DMS153 treated with DMSO at 0.1 percent for 48 hours (cell line): ENCODE data around the gene APPL2.
"Not testable (repeated sequence)": the region's sequence is repeated elsewhere in the genome, so short reads cannot be mapped to it uniquely, and the experiment has no call there.

Experiments
- DNase-seq: peaks from one replicate; lab custom pipeline; 2025; ENCODE audit not compliant: unreplicated experiment; lab: John Stamatoyannopoulos, UW

Gene APPL2

DNA sequence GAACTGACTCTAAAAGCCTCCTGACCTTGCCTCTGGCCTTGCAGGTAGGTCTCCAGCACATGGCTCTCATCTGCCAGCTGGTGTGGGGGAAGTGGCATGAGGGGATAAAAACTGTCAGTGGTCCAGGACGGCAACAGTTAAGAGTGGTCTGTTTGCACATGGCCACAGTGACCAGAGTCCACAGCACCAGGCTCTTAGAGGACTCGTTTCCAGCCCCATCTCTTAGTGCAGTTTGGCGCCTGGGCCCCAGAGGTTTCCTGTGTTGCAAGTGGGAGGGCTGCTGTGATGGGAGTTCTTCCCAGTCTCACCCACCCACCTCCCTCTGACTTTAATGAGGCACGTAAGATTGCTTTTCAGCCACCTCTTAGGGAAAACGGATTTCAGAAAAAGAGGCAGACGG is 37.0 kb downstream of the APPL2 start:
- no peak for DNase-seq

- no peak for DNase-seq
Observed at GRCh38 chr12:105196090-105196489, 39.9 kb downstream of the APPL2 start.

GRCh38 chr12:105194947-105195346 is 41.0 kb downstream of the APPL2 start:
- DNase-seq, result no peak

- DNase-seq, result no peak
Observed at GRCh38 chr12:105192624-105193225, 43.2 kb downstream of the APPL2 start.

- DNase-seq, result no peak
Observed at GRCh38 chr12:105190530-105190929, 45.4 kb downstream of the APPL2 start.

GRCh38 chr12:105189293-105189692 is 46.7 kb downstream of the APPL2 start:
- no peak for DNase-seq

- DNase-seq, result not testable (repeated sequence)
Observed at GRCh38 chr12:105183976-105184375, 52.0 kb downstream of the APPL2 start.

DNA sequence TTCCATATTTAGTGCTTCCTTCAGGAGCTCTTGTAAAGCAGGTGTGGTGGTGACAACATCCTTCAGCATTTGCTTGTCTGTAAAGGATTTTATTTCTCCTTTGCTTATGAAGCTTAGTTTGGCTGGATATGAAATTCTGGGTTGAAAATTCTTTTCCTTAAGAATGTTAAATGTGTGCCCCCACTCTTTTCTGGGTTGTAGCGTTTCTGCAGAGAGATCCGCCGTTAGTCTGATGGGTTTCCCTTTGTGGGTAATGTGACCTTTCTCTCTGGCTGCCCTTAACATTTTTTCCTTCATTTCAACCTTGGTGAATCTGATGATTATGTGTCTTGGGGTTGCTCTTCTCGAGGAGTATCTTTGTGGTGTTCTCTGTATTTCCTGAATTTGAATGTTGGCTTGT is 52.6 kb downstream of the APPL2 start:
- DNase-seq, result not testable (repeated sequence)

DNA sequence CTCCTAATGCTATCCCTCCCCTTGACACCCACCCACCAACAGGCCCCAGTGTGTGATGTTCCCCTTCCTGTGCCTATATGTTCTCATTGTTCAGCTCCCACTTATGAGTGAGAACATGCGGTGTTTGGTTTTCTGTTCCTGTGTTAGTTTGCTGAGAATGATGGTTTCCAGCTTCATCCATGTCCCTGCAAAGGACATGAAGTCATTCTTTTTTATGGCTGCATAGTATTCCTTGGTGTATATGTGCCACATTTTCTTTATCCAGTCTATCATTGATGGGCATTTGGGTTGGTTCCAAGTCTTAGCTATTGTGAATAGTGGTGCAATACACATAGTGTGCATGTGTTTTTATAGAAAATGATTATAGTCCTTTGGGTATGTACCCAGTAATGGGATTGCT is 56.9 kb downstream of the APPL2 start:
- not testable (repeated sequence) for DNase-seq

GRCh38 chr12:105177208-105177607 is 58.8 kb downstream of the APPL2 start:
- no peak for DNase-seq

GRCh38 chr12:105175397-105175990 is 60.5 kb downstream of the APPL2 start:
- no peak for DNase-seq

- DNase-seq, result no peak
Observed at GRCh38 chr12:105171691-105172436, 64.1 kb downstream of the APPL2 start.

GRCh38 chr12:105170139-105170538 is 65.8 kb downstream of the APPL2 start:
- DNase-seq, result no peak

DNA sequence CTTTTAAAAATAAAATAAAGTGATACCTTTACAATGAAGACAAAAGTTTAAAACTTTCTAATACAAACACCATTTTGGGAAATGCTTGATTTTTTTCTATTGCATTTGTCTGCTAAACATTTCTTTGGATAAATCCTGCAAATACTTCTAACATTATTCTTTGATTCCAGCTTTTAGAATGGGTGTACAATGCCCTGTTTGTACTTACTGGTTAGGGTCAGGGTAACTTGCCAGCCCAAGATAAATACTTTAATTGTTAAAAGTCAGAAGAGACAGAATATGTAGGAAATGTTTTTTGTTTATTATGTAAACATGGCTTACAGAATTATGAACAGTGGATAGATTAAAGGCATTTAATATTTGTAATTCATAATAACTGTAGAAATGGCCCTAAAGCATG is 68.0 kb downstream of the APPL2 start:
- DNase-seq, result no peak

GRCh38 chr12:105167346-105167745 is 68.6 kb downstream of the APPL2 start:
- no peak for DNase-seq

GRCh38 chr12:105166736-105167135 is 69.2 kb downstream of the APPL2 start:
- DNase-seq, result no peak

- no peak for DNase-seq
Observed at GRCh38 chr12:105164068-105164467, 71.9 kb downstream of the APPL2 start.

GRCh38 chr12:105162174-105162573 is 73.8 kb downstream of the APPL2 start:
- no peak for DNase-seq

DNA sequence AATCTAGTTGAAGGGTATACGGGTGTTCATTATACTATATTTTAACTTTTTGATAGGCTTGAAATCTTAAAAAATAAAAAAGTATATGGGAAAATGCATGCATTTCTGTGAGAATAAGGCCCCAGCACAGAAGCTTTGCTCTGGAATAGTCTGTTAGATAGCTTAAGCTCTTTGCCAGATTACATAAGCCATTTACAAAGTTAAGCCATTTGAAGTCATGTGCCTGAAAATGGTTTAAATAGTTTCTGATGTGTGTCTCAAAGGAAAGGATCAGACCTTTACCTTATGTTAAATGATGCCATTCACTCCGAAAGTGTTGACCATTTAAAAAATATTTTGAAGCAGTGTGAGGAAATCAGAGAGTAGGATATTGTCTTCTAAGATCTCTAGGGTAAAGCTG is 77.1 kb downstream of the APPL2 start:
- no peak for DNase-seq

GRCh38 chr12:105157606-105158005 is 78.4 kb downstream of the APPL2 start:
- DNase-seq, result no peak

DNA sequence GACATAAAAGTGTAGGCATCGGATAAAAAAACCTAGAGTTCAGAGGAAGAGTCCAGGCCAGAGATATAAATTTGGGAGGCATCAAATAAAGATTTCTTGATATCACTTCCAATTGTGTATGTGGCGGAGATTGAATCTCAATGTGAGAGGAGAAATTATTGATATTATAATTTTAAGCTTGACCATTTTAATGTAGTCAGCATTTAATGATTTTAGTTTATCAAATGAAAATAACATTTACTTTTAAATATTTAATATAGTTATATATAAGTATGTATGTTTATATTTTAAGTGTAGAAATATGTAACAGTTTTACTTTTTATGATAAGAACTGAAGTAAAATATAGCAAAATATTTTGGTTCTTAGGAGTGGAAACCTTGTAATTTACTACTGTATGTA is 79.7 kb downstream of the APPL2 start:
- no peak for DNase-seq

- no peak for DNase-seq
Observed at GRCh38 chr12:105142259-105142658, 93.7 kb downstream of the APPL2 start.
